ENCODE data around the gene ELP2. TPM values are rescaled to one million over a fixed set of nuclear protein-coding genes. Genes with fewer than 3 reads are reported as not detected.

The ELP2 gene
- total RNA-seq, 4 donors from 2014 or later, result 58.6 to 197 (median 73.2) TPM

- Histone ChIP-seq H3K27ac (no peak overlapping the region), H3K4me3 (no peak overlapping the region), H3K4me1 (peaks cover 10% of the 10 kb centered on the region), H3K27me3 (no peaks in the 10 kb centered on the region), H3K36me3 (peaks cover 10% of the 10 kb centered on the region), H3K9me3 (no peaks in the 10 kb centered on the region)
- WGBS, result 80% methylated on average over 6 of the region's 6 CpGs
- TF ChIP-seq CTCF (IDR thresholded peaks at IDR 0.05), result no peak
- no peak for TF ChIP-seq POLR2A (IDR thresholded peaks at IDR 0.05)
- TF ChIP-seq POLR2AphosphoS5 (IDR thresholded peaks at IDR 0.05), result no peak
- no peak for TF ChIP-seq EP300 (IDR thresholded peaks at IDR 0.05)
- DNase-seq (ENCODE audit: low spot score in 2 of 2), result no peak
These were observed 51.7 kb downstream of the ELP2 start for GRCh38 chr18:36181441-36181840.

- TF ChIP-seq POLR2AphosphoS5 (IDR thresholded peaks at IDR 0.05), result no peak
- TF ChIP-seq POLR2A (IDR thresholded peaks at IDR 0.05), result no peak
- no peak for TF ChIP-seq EP300 (IDR thresholded peaks at IDR 0.05)
- no peak for TF ChIP-seq CTCF (IDR thresholded peaks at IDR 0.05)
- Histone ChIP-seq H3K27me3 (no peaks in the 10 kb centered on the region), H3K4me1 (peaks cover 15% of the 10 kb centered on the region), H3K27ac (no peak overlapping the region), H3K36me3 (peaks cover 4% of the 10 kb centered on the region), H3K4me3 (no peak overlapping the region), H3K9me3 (no peaks in the 10 kb centered on the region)
- 86% methylated on average over 3 of the region's 3 CpGs for WGBS
- no peak for DNase-seq (ENCODE audit: low spot score in 2 of 2)
These were observed 52.3 kb downstream of the ELP2 start for GRCh38 chr18:36181898-36182506.

GRCh38 chr18:36183033-36183432, 53.3 kb downstream of the ELP2 start:
- DNase-seq (ENCODE audit: low spot score in 2 of 2), result no peak
- H3K27ac ChIP-seq, result no peak overlapping the region
- TF ChIP-seq POLR2A (IDR thresholded peaks at IDR 0.05) (no peak), EP300 (IDR thresholded peaks at IDR 0.05) (no peak), POLR2AphosphoS5 (IDR thresholded peaks at IDR 0.05) (no peak), CTCF (IDR thresholded peaks at IDR 0.05) (no peak)
- no peaks in the 10 kb centered on the region for H3K27me3 ChIP-seq
- 91% methylated on average over 6 of the region's 6 CpGs for WGBS
- H3K4me1 ChIP-seq, result peaks cover 19% of the 10 kb centered on the region
- no peaks in the 10 kb centered on the region for H3K9me3 ChIP-seq
- H3K4me3 ChIP-seq, result no peak overlapping the region
- no peaks in the 10 kb centered on the region for H3K36me3 ChIP-seq

- 97% methylated on average over 2 of the region's 2 CpGs for WGBS
- H3K9me3 ChIP-seq, result no peaks in the 10 kb centered on the region
- no peak for DNase-seq (ENCODE audit: low spot score in 2 of 2)
- TF ChIP-seq POLR2AphosphoS5 (IDR thresholded peaks at IDR 0.05) (no peak), POLR2A (IDR thresholded peaks at IDR 0.05) (no peak), CTCF (IDR thresholded peaks at IDR 0.05) (no peak), EP300 (IDR thresholded peaks at IDR 0.05) (no peak)
- H3K27ac ChIP-seq, result no peak overlapping the region
- H3K27me3 ChIP-seq, result no peaks in the 10 kb centered on the region
- H3K36me3 ChIP-seq, result no peaks in the 10 kb centered on the region
- peaks cover 25% of the 10 kb centered on the region for H3K4me1 ChIP-seq
- no peak overlapping the region for H3K4me3 ChIP-seq
These were observed 54.3 kb downstream of the ELP2 start for GRCh38 chr18:36183987-36184386.

DNA sequence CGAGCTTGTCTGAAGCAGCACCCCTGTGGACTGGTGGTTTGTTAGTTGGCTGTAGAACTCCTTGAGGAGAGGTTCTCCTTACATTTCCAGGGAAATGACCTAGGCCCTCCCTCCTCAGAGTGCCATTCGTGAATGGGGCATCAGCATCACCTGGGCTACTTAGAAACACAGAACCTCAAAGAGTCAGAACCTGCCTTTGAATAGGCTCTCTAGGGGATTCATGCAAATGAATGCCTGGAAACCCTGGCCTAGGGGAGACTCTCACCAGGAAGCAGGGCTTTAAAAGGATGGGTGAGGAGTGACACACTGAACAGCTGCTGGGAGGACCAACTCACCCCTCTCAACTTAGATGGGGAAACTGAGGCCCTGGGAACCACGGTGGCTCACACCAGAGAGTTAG, 55.5 kb downstream of the ELP2 start:
- Histone ChIP-seq H3K36me3 (no peaks in the 10 kb centered on the region), H3K4me3 (no peak overlapping the region), H3K27me3 (no peaks in the 10 kb centered on the region), H3K27ac (no peak overlapping the region), H3K9me3 (no peaks in the 10 kb centered on the region), H3K4me1 (peaks cover 21% of the 10 kb centered on the region)
- no peak for TF ChIP-seq POLR2A (IDR thresholded peaks at IDR 0.05)
- TF ChIP-seq POLR2AphosphoS5 (IDR thresholded peaks at IDR 0.05), result no peak
- TF ChIP-seq CTCF (IDR thresholded peaks at IDR 0.05), result no peak
- no peak for TF ChIP-seq EP300 (IDR thresholded peaks at IDR 0.05)
- no peak for DNase-seq (ENCODE audit: low spot score in 2 of 2)
- 100% methylated on average over 2 of the region's 3 CpGs for WGBS

Data from suprapubic skin (tissue), 4 donors.